Duodenal mucosa (tissue), 2 donors: ENCODE data around the gene CREB3L1.

Experiments
- H3K27ac ChIP-seq: one replicate; pipeline ENCODE4 v1.7.0; 2013; ENCODE audit warnings: low read depth, low read length
- H3K27me3 ChIP-seq, 2 donors: one replicate each; pipeline ENCODE4 v1.7.0; 2013; ENCODE audit warnings: low read length in 2 of 2, control low read depth in 1 of 2; ENCODE audit not compliant: insufficient read depth in 2 of 2, control insufficient read depth in 1 of 2
- H3K36me3 ChIP-seq, 2 donors: one replicate each; pipeline ENCODE4 v1.7.0; 2013; ENCODE audit warnings: low read length in 2 of 2, control low read depth in 1 of 2; ENCODE audit not compliant: insufficient read depth in 2 of 2, control insufficient read depth in 1 of 2
- H3K4me1 ChIP-seq, 2 donors: one replicate each; pipeline ENCODE4 v1.7.0; 2013; ENCODE audit warnings: low read length in 2 of 2, control low read depth in 1 of 2; ENCODE audit not compliant: insufficient read depth in 2 of 2, control insufficient read depth in 1 of 2
- H3K4me3 ChIP-seq, 2 donors: one replicate each; pipeline ENCODE4 v1.7.0; 2013; ENCODE audit warnings: low read length in 2 of 2, low read depth in 1 of 2
- H3K9ac ChIP-seq, 2 donors: one replicate each; pipeline ENCODE4 v1.7.0; 2013; ENCODE audit warnings: low read length in 2 of 2, low read depth in 1 of 2
- H3K9me3 ChIP-seq, 2 donors: one replicate each; pipeline ENCODE4 v1.7.0; 2013; ENCODE audit warnings: low read length in 2 of 2, control low read depth in 1 of 2; ENCODE audit not compliant: control insufficient read depth in 1 of 2

CREB3L1 gene, protein sequence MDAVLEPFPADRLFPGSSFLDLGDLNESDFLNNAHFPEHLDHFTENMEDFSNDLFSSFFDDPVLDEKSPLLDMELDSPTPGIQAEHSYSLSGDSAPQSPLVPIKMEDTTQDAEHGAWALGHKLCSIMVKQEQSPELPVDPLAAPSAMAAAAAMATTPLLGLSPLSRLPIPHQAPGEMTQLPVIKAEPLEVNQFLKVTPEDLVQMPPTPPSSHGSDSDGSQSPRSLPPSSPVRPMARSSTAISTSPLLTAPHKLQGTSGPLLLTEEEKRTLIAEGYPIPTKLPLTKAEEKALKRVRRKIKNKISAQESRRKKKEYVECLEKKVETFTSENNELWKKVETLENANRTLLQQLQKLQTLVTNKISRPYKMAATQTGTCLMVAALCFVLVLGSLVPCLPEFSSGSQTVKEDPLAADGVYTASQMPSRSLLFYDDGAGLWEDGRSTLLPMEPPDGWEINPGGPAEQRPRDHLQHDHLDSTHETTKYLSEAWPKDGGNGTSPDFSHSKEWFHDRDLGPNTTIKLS

DNA sequence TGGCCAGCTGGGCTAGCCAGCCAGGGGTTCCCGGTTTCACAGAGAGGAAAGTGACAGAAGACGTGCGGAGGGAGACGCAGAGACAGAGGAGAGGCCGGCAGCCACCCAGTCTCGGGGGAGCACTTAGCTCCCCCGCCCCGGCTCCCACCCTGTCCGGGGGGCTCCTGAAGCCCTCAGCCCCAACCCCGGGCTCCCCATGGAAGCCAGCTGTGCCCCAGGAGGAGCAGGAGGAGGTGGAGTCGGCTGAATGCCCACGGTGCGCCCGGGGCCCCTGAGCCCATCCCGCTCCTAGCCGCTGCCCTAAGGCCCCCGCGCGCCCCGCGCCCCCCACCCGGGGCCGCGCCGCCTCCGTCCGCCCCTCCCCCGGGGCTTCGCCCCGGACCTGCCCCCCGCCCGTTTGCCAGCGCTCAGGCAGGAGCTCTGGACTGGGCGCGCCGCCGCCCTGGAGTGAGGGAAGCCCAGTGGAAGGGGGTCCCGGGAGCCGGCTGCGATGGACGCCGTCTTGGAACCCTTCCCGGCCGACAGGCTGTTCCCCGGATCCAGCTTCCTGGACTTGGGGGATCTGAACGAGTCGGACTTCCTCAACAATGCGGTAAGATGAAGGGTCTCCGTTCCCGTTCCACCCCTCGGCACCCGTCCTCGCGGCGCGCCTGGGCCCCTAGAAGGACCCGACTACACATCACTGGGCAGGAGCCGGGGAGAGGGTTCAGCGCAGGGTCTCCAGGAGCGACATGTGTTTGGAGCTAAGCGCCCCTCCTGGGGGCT, at the start of gene CREB3L1:
Gene CREB3L1 (plus strand): TSS at position 41 of the 765 bp plus-strand sequence. CDS start 450 bp downstream, at position 491.
- peak within 1 kb of the TSS; percentile 82 to 85 for H3K4me3 ChIP-seq
- H3K27ac ChIP-seq = peak within 1 kb of the TSS; percentile 77
- H3K9me3 ChIP-seq = no peaks in the 10 kb centered on the region
- peaks cover 0 to 5% of the 10 kb centered on the region in 2 donors for H3K36me3 ChIP-seq
- H3K27me3 ChIP-seq = peaks cover 0 to 3% of the 10 kb centered on the region in 2 donors
- peaks cover 64 to 71% of the 10 kb centered on the region in 2 donors for H3K4me1 ChIP-seq
- peak within 1 kb of the TSS; percentile 91 to 95 for H3K9ac ChIP-seq

GRCh38 chr11:46229230-46229629, 48.2 kb upstream of the CREB3L1 start:
- no peaks in the 10 kb centered on the region for H3K4me1 ChIP-seq
- no peak overlapping the region for H3K27ac ChIP-seq

GRCh38 chr11:46234311-46234710, 43.2 kb upstream of the CREB3L1 start:
- Histone ChIP-seq H3K4me1 (peaks cover 12 to 21% of the 10 kb centered on the region in 2 donors), H3K9ac (no peak overlapping the region), H3K27ac (no peak overlapping the region), H3K36me3 (no peaks in the 10 kb centered on the region), H3K27me3 (peaks cover 10 to 26% of the 10 kb centered on the region in 2 donors), H3K9me3 (no peaks in the 10 kb centered on the region), H3K4me3 (no peak overlapping the region)

More at GRCh38 chr11:46229230-46229629, 48.2 kb upstream of the CREB3L1 start:
- Histone ChIP-seq H3K27me3 (peaks cover 0 to 4% of the 10 kb centered on the region in 2 donors), H3K36me3 (no peaks in the 10 kb centered on the region), H3K4me3 (no peak overlapping the region), H3K9ac (no peak overlapping the region), H3K9me3 (no peaks in the 10 kb centered on the region)

- H3K4me3 ChIP-seq = no peak overlapping the region
- no peak overlapping the region for H3K9ac ChIP-seq
- no peak overlapping the region for H3K27ac ChIP-seq
- no peaks in the 10 kb centered on the region for H3K9me3 ChIP-seq
- H3K36me3 ChIP-seq = no peaks in the 10 kb centered on the region
- H3K27me3 ChIP-seq = peaks cover 10 to 26% of the 10 kb centered on the region in 2 donors
- peaks cover 14 to 23% of the 10 kb centered on the region in 2 donors for H3K4me1 ChIP-seq
Measured at GRCh38 chr11:46235777-46236688, 41.4 kb upstream of the CREB3L1 start.

GRCh38 chr11:46236918-46237247, 40.6 kb upstream of the CREB3L1 start:
- no peaks in the 10 kb centered on the region for H3K36me3 ChIP-seq
- H3K9me3 ChIP-seq = no peaks in the 10 kb centered on the region
- no peak overlapping the region for H3K9ac ChIP-seq
- peaks cover 10 to 26% of the 10 kb centered on the region in 2 donors for H3K27me3 ChIP-seq
- H3K4me1 ChIP-seq = peaks cover 14 to 23% of the 10 kb centered on the region in 2 donors
- no peak overlapping the region for H3K27ac ChIP-seq
- peak overlapping the region in 1 of 2 donors; percentile 46 for H3K4me3 ChIP-seq

DNA sequence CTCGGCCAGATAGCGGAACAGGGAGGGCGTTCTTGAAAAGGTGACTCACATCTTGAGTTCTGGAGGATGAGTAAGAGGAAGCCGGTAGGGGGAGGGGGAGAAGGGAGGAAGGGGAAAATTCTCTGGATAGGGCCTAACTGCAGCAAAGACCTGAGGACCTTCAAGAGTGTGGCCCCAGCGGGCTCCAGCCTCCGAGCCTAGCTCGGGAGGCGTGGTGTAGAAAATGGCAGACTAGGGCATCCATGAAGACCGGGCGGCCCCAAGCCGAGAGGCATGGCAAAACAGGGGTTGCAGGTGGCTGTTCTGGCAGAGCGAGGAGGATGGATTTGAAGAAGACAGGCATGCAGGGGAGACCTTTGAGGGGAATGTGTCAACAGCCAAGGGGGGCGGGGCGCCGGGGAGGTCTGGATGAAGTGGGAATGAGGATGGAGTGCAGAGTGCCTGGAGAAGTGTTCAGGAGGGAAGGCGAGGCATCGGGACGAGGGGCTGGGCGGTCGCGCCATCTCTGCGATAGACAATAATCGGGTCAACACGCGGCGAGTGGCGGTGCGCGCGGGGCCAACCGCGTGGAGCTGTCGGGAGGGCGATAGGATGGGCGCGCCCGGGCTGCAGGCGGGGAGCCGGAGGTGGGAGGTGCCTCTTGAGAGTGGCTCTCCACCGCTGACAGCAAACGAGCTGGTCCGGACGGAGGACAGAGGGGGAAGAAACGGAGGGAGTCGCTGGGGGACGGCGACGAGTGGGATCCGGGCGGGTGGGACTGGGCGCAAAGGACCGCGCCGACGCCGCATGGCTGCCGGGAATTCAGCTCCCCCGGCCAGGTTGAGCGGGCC, 40.0 kb upstream of the CREB3L1 start:
- peaks cover 10 to 26% of the 10 kb centered on the region in 2 donors for H3K27me3 ChIP-seq
- no peaks in the 10 kb centered on the region for H3K36me3 ChIP-seq
- H3K4me1 ChIP-seq = peaks cover 15 to 23% of the 10 kb centered on the region in 2 donors
- peak overlapping the region; percentile 55 to 57 for H3K4me3 ChIP-seq
- no peak overlapping the region for H3K9ac ChIP-seq
- no peaks in the 10 kb centered on the region for H3K9me3 ChIP-seq
- no peak overlapping the region for H3K27ac ChIP-seq

- no peaks in the 10 kb centered on the region for H3K9me3 ChIP-seq
- no peaks in the 10 kb centered on the region for H3K36me3 ChIP-seq
- H3K27ac ChIP-seq = no peak overlapping the region
- H3K4me1 ChIP-seq = peaks cover 21 to 30% of the 10 kb centered on the region in 2 donors
- peak overlapping the region; percentile 21 to 40 for H3K9ac ChIP-seq
- H3K27me3 ChIP-seq = peaks cover 10 to 26% of the 10 kb centered on the region in 2 donors
- H3K4me3 ChIP-seq = peak overlapping the region; percentile 55 to 57
Measured at GRCh38 chr11:46238078-46238966, 39.1 kb upstream of the CREB3L1 start.

DNA sequence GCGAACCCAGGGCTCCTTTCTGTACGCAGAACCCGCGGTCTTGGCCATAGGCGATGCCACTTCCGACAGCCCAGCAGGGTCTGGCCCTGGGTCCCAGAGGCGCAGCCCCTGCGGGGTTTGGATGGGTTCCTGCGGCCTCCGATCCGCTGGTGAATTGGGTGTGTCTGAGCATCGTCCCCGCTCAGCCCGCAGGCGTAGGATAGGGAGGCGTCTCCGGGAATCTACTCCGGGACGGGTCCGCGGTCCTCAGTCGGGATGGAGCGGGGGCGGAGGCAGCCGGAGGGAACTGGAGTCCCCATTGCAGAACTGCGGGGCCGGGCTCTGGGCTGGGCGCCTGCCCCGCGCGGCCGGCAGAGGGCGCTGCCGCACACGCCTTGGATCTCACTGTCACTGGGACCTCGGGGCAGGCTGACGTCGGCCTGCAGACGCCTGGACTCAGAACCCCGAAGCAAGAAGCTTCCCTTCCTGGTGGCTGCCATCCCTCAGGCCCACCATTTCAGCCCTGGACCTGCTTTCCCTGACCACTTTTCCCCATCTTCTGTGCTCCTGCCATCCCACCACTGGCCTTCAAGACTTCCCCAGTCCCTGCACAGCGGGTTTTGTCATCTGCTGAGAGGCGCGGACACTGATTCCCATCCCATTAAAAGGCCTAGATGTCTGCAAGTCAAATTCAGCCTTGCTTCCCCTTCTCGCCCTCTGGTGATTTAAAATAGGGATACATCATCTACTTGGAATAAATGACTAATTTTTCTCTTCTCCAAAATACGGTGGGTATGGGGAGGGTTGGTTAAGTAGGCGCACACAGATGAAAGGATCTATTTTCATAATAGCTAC, 38.3 kb upstream of the CREB3L1 start:
- H3K36me3 ChIP-seq = no peaks in the 10 kb centered on the region
- no peaks in the 10 kb centered on the region for H3K9me3 ChIP-seq
- peak overlapping the region; percentile 55 to 57 for H3K4me3 ChIP-seq
- no peak overlapping the region for H3K27ac ChIP-seq
- H3K27me3 ChIP-seq = peaks cover 10 to 23% of the 10 kb centered on the region in 2 donors
- H3K9ac ChIP-seq = peak overlapping the region; percentile 21 to 51
- H3K4me1 ChIP-seq = peaks cover 21 to 34% of the 10 kb centered on the region in 2 donors
